ENCODE data around the gene ACLY.

ACLY gene

GRCh38 chr17:41918314-41919164, at the start of gene ACLY:
Gene ACLY, minus strand, starts transcription at chr17:41918951. Its CDS starts 5,078 bp downstream, at chr17:41913873.
- FAIRE-seq = no peak
- peak; percentile 59 for DNase-seq (ENCODE audit: insufficient read length, low spot score)

- DNase-seq (ENCODE audit: insufficient read length, low spot score) (no peak), FAIRE-seq (no peak)
Observed at GRCh38 chr17:41967921-41968578, 49.3 kb upstream of the ACLY start.

GRCh38 chr17:41967141-41967920, 48.6 kb upstream of the ACLY start:
- DNase-seq (ENCODE audit: insufficient read length, low spot score) = no peak

GRCh38 chr17:41966463-41967140, 47.9 kb upstream of the ACLY start, which contains the start of gene CNP:
Gene CNP, plus strand, starts transcription at chr17:41966795. Its CDS starts 90 bp downstream, at chr17:41966885.
- FAIRE-seq = peak; percentile 67
- DNase-seq (ENCODE audit: insufficient read length, low spot score) = peak; percentile 98

More at GRCh38 chr17:41967141-41967920, 48.6 kb upstream of the ACLY start:
- FAIRE-seq = no peak

- FAIRE-seq = peak; percentile 54
- DNase-seq (ENCODE audit: insufficient read length, low spot score) = no peak
Observed at GRCh38 chr17:41965694-41966462, 47.1 kb upstream of the ACLY start.

- FAIRE-seq (peak; percentile 89), DNase-seq (ENCODE audit: insufficient read length, low spot score) (peak; percentile 90)
Observed at GRCh38 chr17:41962768-41963434, 44.1 kb upstream of the ACLY start.

- no peak for FAIRE-seq
- DNase-seq (ENCODE audit: insufficient read length, low spot score) = no peak
Observed at GRCh38 chr17:41962111-41962510, 43.4 kb upstream of the ACLY start.

GRCh38 chr17:41959336-41960095, 40.8 kb upstream of the ACLY start:
- FAIRE-seq = peak; percentile 72
- peak; percentile 71 for DNase-seq (ENCODE audit: insufficient read length, low spot score)

- FAIRE-seq (no peak), DNase-seq (ENCODE audit: insufficient read length, low spot score) (no peak)
Observed at GRCh38 chr17:41959030-41959335, 40.2 kb upstream of the ACLY start.

- DNase-seq (ENCODE audit: insufficient read length, low spot score) (no peak), FAIRE-seq (no peak)
Observed at GRCh38 chr17:41957869-41958439, 39.2 kb upstream of the ACLY start.

- FAIRE-seq (no peak), DNase-seq (ENCODE audit: insufficient read length, low spot score) (no peak)
Observed at GRCh38 chr17:41957031-41957868, 38.5 kb upstream of the ACLY start.

- no peak for FAIRE-seq
- DNase-seq (ENCODE audit: insufficient read length, low spot score) = no peak
Observed at GRCh38 chr17:41956522-41956921, 37.8 kb upstream of the ACLY start.

GRCh38 chr17:41948762-41949460, 30.2 kb upstream of the ACLY start:
- no peak for FAIRE-seq
- no peak for DNase-seq (ENCODE audit: insufficient read length, low spot score)

- no peak for FAIRE-seq
- DNase-seq (ENCODE audit: insufficient read length, low spot score) = no peak
Observed at GRCh38 chr17:41944943-41945342, 26.2 kb upstream of the ACLY start.

- no peak for DNase-seq (ENCODE audit: insufficient read length, low spot score)
- no peak for FAIRE-seq
Observed at GRCh38 chr17:41943492-41943891, 24.7 kb upstream of the ACLY start.

- FAIRE-seq (no peak), DNase-seq (ENCODE audit: insufficient read length, low spot score) (no peak)
Observed at GRCh38 chr17:41942626-41943373, 24.0 kb upstream of the ACLY start.

Measured in HTR-8/SVneo (cell line).